ENCODE results near the gene RABGAP1L. TPM values are rescaled to one million over a fixed set of nuclear protein-coding genes. Genes with fewer than 3 reads are reported as not detected.
A peak's percentile ranks its signal among the peaks of the same experiment; 100 is the strongest.

RABGAP1L gene
- total and polyA plus RNA-seq, 2 donors (not counting 3 experiments of a cell fraction or from before 2014, with no cell fraction given) = 6.4 to 22.2 TPM

GRCh38 chr1:174657893-174658292 lies 498.6 kb downstream of the RABGAP1L start:
- Histone ChIP-seq H3K4me1 (ENCODE audit: control insufficient read depth, extremely low read depth, insufficient read depth, low read length) (no peaks in the 10 kb centered on the region), H2AFZ (ENCODE audit: low read depth, low read length) (no peak overlapping the region), H3K27ac (ENCODE audit: insufficient read depth, low read depth, low read length) (no peak overlapping the region), H3K4me2 (ENCODE audit: insufficient read depth, low read length) (no peak overlapping the region), H3K4me3 (replicated peaks in 1 of 3; ENCODE audit: insufficient read depth in 1 of 3, low read depth in 1 of 3, low read length in 3 of 3) (no peak overlapping the region), H3K9me1 (replicated peaks; ENCODE audit: control insufficient read depth, extremely low read depth, insufficient read depth, low read length) (no peaks in the 10 kb centered on the region), H3K79me2 (ENCODE audit: control insufficient read depth, insufficient read depth, low read length) (no peaks in the 10 kb centered on the region), H3K27me3 (ENCODE audit: control insufficient read depth in 2 of 2, insufficient read depth in 2 of 2, low read length in 2 of 2) (no peaks in the 10 kb centered on the region), H3K9me3 (replicated peaks; ENCODE audit: control insufficient read depth, insufficient read depth, low read length) (no peaks in the 10 kb centered on the region), H3K36me3 (ENCODE audit: control insufficient read depth in 2 of 2, extremely low read depth in 1 of 2, insufficient read depth in 2 of 2, low read length in 2 of 2) (no peaks in the 10 kb centered on the region), H3K9ac (replicated peaks; ENCODE audit: extremely low read depth, insufficient read depth, low read length) (no peak overlapping the region), H4K20me1 (replicated peaks; ENCODE audit: control insufficient read depth, extremely low read depth, insufficient read depth, low read length) (no peaks in the 10 kb centered on the region)
- intact Hi-C loops (cut with micrococcal nuclease) = no loop called here
- no peak for FAIRE-seq
- ChIA-PET CTCF (interaction anchor here (1.1 kb wide), 2 partner anchors 53 to 396 kb away, joined by 3 to 4 read pairs; no protein-coding TSS in a partner anchor), POLR2A (no interaction called here)
- TF ChIP-seq EZH2 (IDR thresholded peaks at IDR 0.05; ENCODE audit: borderline replicate concordance, low read depth, low read length, severe bottlenecking) (no peak), JUN (IDR thresholded peaks at IDR 0.05; ENCODE audit: borderline replicate concordance, insufficient read depth, insufficient read length, low read depth) (no peak), GATA2 (IDR thresholded peaks at IDR 0.05; ENCODE audit: insufficient read depth, insufficient read length, low read depth, low read length) (no peak), FOS (IDR thresholded peaks at IDR 0.05; ENCODE audit: borderline replicate concordance, insufficient read depth, low read length) (no peak), CTCF (IDR thresholded peaks at IDR 0.05; ENCODE audit: extremely low read depth in 1 of 2, insufficient read depth in 1 of 2, low read depth in 1 of 2, low read length in 2 of 2) (no peak)
- dilution Hi-C loops (cut with MboI; ENCODE audit: extremely low pct_ligation_motif_present, low sequenced_read_pairs) = no loop called here
- DNase-seq (ENCODE audit: low read depth, low spot score) = no peak
- BruUV-seq (replicated peaks) = no TSS peak

DNA sequence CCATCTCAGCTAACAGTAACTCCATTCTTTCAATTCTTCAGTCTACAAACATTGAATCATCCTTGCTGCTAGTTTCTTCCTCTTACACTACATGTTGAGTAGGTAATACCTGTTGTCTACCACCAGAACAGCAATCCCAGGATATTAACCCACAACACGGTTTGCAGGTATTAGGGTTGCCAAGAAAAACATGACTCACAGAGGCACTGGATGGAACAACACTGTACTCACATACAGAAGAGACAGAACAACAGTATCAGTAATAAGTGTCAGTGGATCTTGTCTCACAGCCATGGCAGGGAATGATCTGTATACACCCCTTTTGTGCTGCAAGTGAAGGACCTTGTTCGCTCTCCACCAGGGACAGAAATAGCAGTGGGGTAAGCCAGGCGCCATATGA lies 500.5 kb downstream of the RABGAP1L start:
- Histone ChIP-seq H3K27ac (ENCODE audit: insufficient read depth, low read depth, low read length) (no peak overlapping the region), H4K20me1 (replicated peaks; ENCODE audit: control insufficient read depth, extremely low read depth, insufficient read depth, low read length) (no peaks in the 10 kb centered on the region), H3K36me3 (ENCODE audit: control insufficient read depth in 2 of 2, extremely low read depth in 1 of 2, insufficient read depth in 2 of 2, low read length in 2 of 2) (no peaks in the 10 kb centered on the region), H2AFZ (ENCODE audit: low read depth, low read length) (no peak overlapping the region), H3K9ac (replicated peaks; ENCODE audit: extremely low read depth, insufficient read depth, low read length) (no peak overlapping the region), H3K4me2 (ENCODE audit: insufficient read depth, low read length) (no peak overlapping the region), H3K4me1 (ENCODE audit: control insufficient read depth, extremely low read depth, insufficient read depth, low read length) (no peaks in the 10 kb centered on the region), H3K9me1 (replicated peaks; ENCODE audit: control insufficient read depth, extremely low read depth, insufficient read depth, low read length) (no peaks in the 10 kb centered on the region), H3K9me3 (replicated peaks; ENCODE audit: control insufficient read depth, insufficient read depth, low read length) (no peaks in the 10 kb centered on the region), H3K79me2 (ENCODE audit: control insufficient read depth, insufficient read depth, low read length) (no peaks in the 10 kb centered on the region), H3K27me3 (ENCODE audit: control insufficient read depth in 2 of 2, insufficient read depth in 2 of 2, low read length in 2 of 2) (no peaks in the 10 kb centered on the region), H3K4me3 (replicated peaks in 1 of 3; ENCODE audit: insufficient read depth in 1 of 3, low read depth in 1 of 3, low read length in 3 of 3) (no peak overlapping the region)
- DNase-seq (ENCODE audit: low read depth, low spot score) (peak; percentile 47), FAIRE-seq (no peak)
- CTCF ChIA-PET = no interaction called here
- TF ChIP-seq JUN (IDR thresholded peaks at IDR 0.05; ENCODE audit: borderline replicate concordance, insufficient read depth, insufficient read length, low read depth) (no peak), MYC (IDR thresholded peaks at IDR 0.05; ENCODE audit: low read depth, low read length) (no peak), POLR2AphosphoS5 (IDR thresholded peaks at IDR 0.05; ENCODE audit: insufficient read depth, low read depth, low read length) (no peak), CTCF (IDR thresholded peaks at IDR 0.05; ENCODE audit: extremely low read depth in 1 of 2, insufficient read depth in 1 of 2, low read depth in 1 of 2, low read length in 2 of 2) (no peak), GATA2 (IDR thresholded peaks at IDR 0.05; ENCODE audit: insufficient read depth, insufficient read length, low read depth, low read length) (no peak), FOS (IDR thresholded peaks at IDR 0.05; ENCODE audit: borderline replicate concordance, insufficient read depth, low read length) (no peak), POLR2A (IDR thresholded peaks at IDR 0.05; ENCODE audit: low read depth, low read length) (no peak), EZH2 (IDR thresholded peaks at IDR 0.05; ENCODE audit: borderline replicate concordance, low read depth, low read length, severe bottlenecking) (no peak)
- TF ChIP-seq, protein P1, sequence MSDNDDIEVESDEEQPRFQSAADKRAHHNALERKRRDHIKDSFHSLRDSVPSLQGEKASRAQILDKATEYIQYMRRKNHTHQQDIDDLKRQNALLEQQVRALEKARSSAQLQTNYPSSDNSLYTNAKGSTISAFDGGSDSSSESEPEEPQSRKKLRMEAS (IDR thresholded peaks at IDR 0.05; ENCODE audit: insufficient read depth, insufficient read length) = no peak
- intact Hi-C loops (cut with micrococcal nuclease) = no loop called here
- POLR2A ChIA-PET = no interaction called here
- no TSS peak for BruUV-seq (replicated peaks)
- dilution Hi-C loops (cut with MboI; ENCODE audit: extremely low pct_ligation_motif_present, low sequenced_read_pairs) = no loop called here

All from endothelial cell of umbilical vein (primary cell).